Aorta (tissue), 5 donors: ENCODE results near the gene LGALS7B. TPM values are rescaled to one million over a fixed set of nuclear protein-coding genes. Genes with fewer than 3 reads are reported as not detected.
"Not testable (repeated sequence)": the region's sequence is repeated elsewhere in the genome, so short reads cannot be mapped to it uniquely, and the experiment has no call there.

Experiments
- ATAC-seq: fragments of 200-7000 bp; cut with Tn5 transposase; one replicate; pipeline ENCODE4 v1.9.1; 2022; ENCODE audit warnings: moderate library complexity; ENCODE audit not compliant: low FRiP score
- DNase-seq, 2 donors: peaks; one replicate each; pipeline ENCODE4 v3.0.0-alpha.2; 2020
- H3K27ac ChIP-seq, 2 donors: one replicate each; pipeline ENCODE4 v1.5.1; 2013; ENCODE audit warnings: low read length in 2 of 2, mild to moderate bottlenecking in 2 of 2, moderate library complexity in 2 of 2, control low read depth in 1 of 2, inconsistent platforms in 1 of 2, low read depth in 1 of 2
- H3K27me3 ChIP-seq, 2 donors: one replicate each; pipeline ENCODE4 v1.6.1; 2013; ENCODE audit warnings: control low read depth in 1 of 2, low read length in 1 of 2, mild to moderate bottlenecking in 1 of 2, moderate library complexity in 1 of 2; ENCODE audit not compliant: insufficient read depth in 2 of 2, control insufficient read depth in 1 of 2
- H3K36me3 ChIP-seq, 2 donors: one replicate each; pipeline ENCODE4 v1.6.1; 2013; ENCODE audit warnings: control low read depth in 1 of 2, low read length in 1 of 2, mild to moderate bottlenecking in 1 of 2; ENCODE audit not compliant: insufficient read depth in 2 of 2, control insufficient read depth in 1 of 2
- H3K4me1 ChIP-seq, 2 donors: one replicate each; pipeline ENCODE4 v1.6.1; 2013; ENCODE audit warnings: low read length in 2 of 2, control low read depth in 1 of 2, mild to moderate bottlenecking in 1 of 2, moderate library complexity in 1 of 2; ENCODE audit not compliant: insufficient read depth in 2 of 2, control insufficient read depth in 1 of 2
- H3K4me3 ChIP-seq, 2 donors: one replicate each; pipeline ENCODE4 v1.5.1; 2013; ENCODE audit warnings: low read length in 2 of 2, control low read depth in 1 of 2, mild to moderate bottlenecking in 1 of 2
- H3K9me3 ChIP-seq: one replicate; pipeline ENCODE4 v1.6.1; 2013; ENCODE audit warnings: mild to moderate bottlenecking, low read length; ENCODE audit not compliant: control insufficient read depth
- WGBS, 2 donors: extraction: QIAGEN DNeasy Blood & Tissue Kit; methylation state at CpG; one replicate each; pipeline ENCODE4 v1.1.7; 2013; 5-methylcytosine and 5-hydroxymethylcytosine counted together
- intact Hi-C, 2 donors: fragments of 100-400 bp; cut with DNase I; formaldehyde crosslinking; loops; one replicate each; pipeline versions ENCODE4 v1.14.2 to v1.15.0; 2022
- polyA plus RNA-seq, 2 donors: library from polyadenylated mRNA; stranded (reverse); fragments of 200-250 nt; gene quantifications; one replicate each; pipeline ENCODE4 v1.2.3, GENCODE V29; 2013
- total RNA-seq, 2 donors: library from RNA; stranded (reverse); fragmentation: NEBNext Ultra II Directional; extraction: Animal tissue kit (Norgen Biotek cat#: 25700); gene quantifications; one replicate each; pipeline ENCODE4 v1.2.1, GENCODE V29; 2021
- donor health status: healthy with polysubstance abuse.
- donor health status: Bipolar disorder and iron deficiency.
- donor health status: DM: no; HTN: no; CAD: no.
- donor health status: DM: no; HTN: no; CAD: no.
- donor health status: DM: yes; HTN: yes; CAD: no.

LGALS7B gene
- total and polyA plus RNA-seq, 4 donors, result not detected

GRCh38 chr19:38765214-38765613, 23.8 kb upstream of the LGALS7B start:
- ATAC-seq (no peak), DNase-seq (no peak)
- no peaks in the 10 kb centered on the region for H3K36me3 ChIP-seq
- no peaks in the 10 kb centered on the region for H3K9me3 ChIP-seq
- no peak overlapping the region for H3K27ac ChIP-seq
- 96 to 97% methylated on average over 2 of the region's 2 CpGs for WGBS, 2 donors
- H3K4me3 ChIP-seq, result no peak overlapping the region
- intact Hi-C loops, result loop anchor here in 1 of 2 donors (10.0 kb wide), 1 partner anchor 110 kb away; the partner anchor contains the start of gene RINL
- no peaks in the 10 kb centered on the region for H3K27me3 ChIP-seq
- no peaks in the 10 kb centered on the region for H3K4me1 ChIP-seq

GRCh38 chr19:38766276-38767047, 22.5 kb upstream of the LGALS7B start:
- Histone ChIP-seq H3K36me3 (no peaks in the 10 kb centered on the region), H3K27ac (no peak overlapping the region), H3K27me3 (no peaks in the 10 kb centered on the region), H3K9me3 (no peaks in the 10 kb centered on the region), H3K4me3 (no peak overlapping the region), H3K4me1 (no peaks in the 10 kb centered on the region)
- intact Hi-C loops, result loop anchor here in 1 of 2 donors (10.0 kb wide), 1 partner anchor 108 kb away; the partner anchor contains the start of gene RINL
- no peak for DNase-seq
- no peak for ATAC-seq
- 85 to 87% methylated on average over 10 of the region's 10 CpGs for WGBS, 2 donors

GRCh38 chr19:38769635-38770211, 19.3 kb upstream of the LGALS7B start:
- H3K27me3 ChIP-seq, result no peaks in the 10 kb centered on the region
- DNase-seq (peak; percentile 94 to 96), ATAC-seq (peak; percentile 89)
- H3K36me3 ChIP-seq, result no peaks in the 10 kb centered on the region
- H3K4me1 ChIP-seq, result no peaks in the 10 kb centered on the region
- 14 to 22% methylated on average over 27 to 42 of the region's 42 CpGs for WGBS, 2 donors
- H3K9me3 ChIP-seq, result no peaks in the 10 kb centered on the region
- H3K27ac ChIP-seq, result no peak overlapping the region
- H3K4me3 ChIP-seq, result no peak overlapping the region
- intact Hi-C loops, result loop anchor here in 1 of 2 donors (10.0 kb wide), 1 partner anchor 105 kb away; the partner anchor contains the start of gene RINL

- H3K36me3 ChIP-seq, DNase-seq, H3K27ac ChIP-seq, H3K27me3 ChIP-seq, H3K4me1 ChIP-seq, H3K4me3 ChIP-seq, intact Hi-C loops, H3K9me3 ChIP-seq: not testable (repeated sequence)
- ATAC-seq, result peak; percentile 36
- 3 to 7% methylated on average over 22 to 26 of the region's 58 CpGs for WGBS, 2 donors
Measured at GRCh38 chr19:38770228-38770948, 18.6 kb upstream of the LGALS7B start.

GRCh38 chr19:38770949-38771275, 18.1 kb upstream of the LGALS7B start:
- H3K4me1 ChIP-seq, intact Hi-C loops, DNase-seq, H3K36me3 ChIP-seq, H3K27me3 ChIP-seq, H3K4me3 ChIP-seq, H3K9me3 ChIP-seq, H3K27ac ChIP-seq: not testable (repeated sequence)
- WGBS, 2 donors, result 0% methylated on average over 1 of the region's 22 CpGs
- ATAC-seq, result peak; percentile 91

- H3K4me3 ChIP-seq, H3K27ac ChIP-seq, H3K36me3 ChIP-seq, H3K9me3 ChIP-seq, intact Hi-C loops, ATAC-seq, H3K27me3 ChIP-seq, H3K4me1 ChIP-seq, DNase-seq: not testable (repeated sequence)
- WGBS, 2 donors, result 36 to 45% methylated on average over 3 to 7 of the region's 30 CpGs
Measured at GRCh38 chr19:38771569-38771968, 17.4 kb upstream of the LGALS7B start.

GRCh38 chr19:38773469-38774177, 15.4 kb upstream of the LGALS7B start, which contains the start of gene LGALS7:
Gene LGALS7, minus strand, starts transcription at chr19:38773517. Its CDS starts 25 bp downstream, at chr19:38773492.
- H3K27me3 ChIP-seq, result no peaks in the 10 kb centered on the region
- H3K36me3 ChIP-seq, result no peaks in the 10 kb centered on the region
- ATAC-seq (no peak), DNase-seq (no peak)
- 87 to 89% methylated on average over 10 to 11 of the region's 14 CpGs for WGBS, 2 donors
- H3K9me3 ChIP-seq, result no peaks in the 10 kb centered on the region
- H3K4me3 ChIP-seq, result no peak within 1 kb of the TSS
- no peak within 1 kb of the TSS for H3K27ac ChIP-seq
- intact Hi-C loops, result loop anchor here in 1 of 2 donors (2.0 kb wide), 1 partner anchor 19 kb away; no protein-coding TSS in a partner anchor
- no peaks in the 10 kb centered on the region for H3K4me1 ChIP-seq

- no peaks in the 10 kb centered on the region for H3K27me3 ChIP-seq
- 82 to 83% methylated on average over 11 to 13 of the region's 13 CpGs for WGBS, 2 donors
- H3K4me3 ChIP-seq, result no peak overlapping the region
- no peaks in the 10 kb centered on the region for H3K36me3 ChIP-seq
- ATAC-seq, result no peak
- no peak for DNase-seq
- no peak overlapping the region for H3K27ac ChIP-seq
- intact Hi-C loops, result loop anchor here in 1 of 2 donors (2.0 kb wide), 1 partner anchor 18 kb away; no protein-coding TSS in a partner anchor
- H3K9me3 ChIP-seq, result no peaks in the 10 kb centered on the region
- H3K4me1 ChIP-seq, result no peaks in the 10 kb centered on the region
Measured at GRCh38 chr19:38774181-38774950, 14.6 kb upstream of the LGALS7B start.
